Skin epidermis (tissue), 12 donors: ENCODE data around the gene DLGAP1.

Experiments
- H3K27ac ChIP-seq, 21 experiments: fragments of 200-600 bp; sonication (generic) in 11 of 21; one replicate each; pipeline ENCODE4 v1.5.0; 2020; ENCODE audit warnings: mild to moderate bottlenecking in 3 of 21, inconsistent platforms in 2 of 21, moderate library complexity in 2 of 21
- H3K4me3 ChIP-seq, 7 experiments: fragments of 200-600 bp; sonication (generic) in 2 of 7; one replicate each; pipeline ENCODE4 v1.5.0; 2020; ENCODE audit warnings: inconsistent platforms in 2 of 7, mild to moderate bottlenecking in 2 of 7, moderate library complexity in 1 of 7

Gene DLGAP1

DNA sequence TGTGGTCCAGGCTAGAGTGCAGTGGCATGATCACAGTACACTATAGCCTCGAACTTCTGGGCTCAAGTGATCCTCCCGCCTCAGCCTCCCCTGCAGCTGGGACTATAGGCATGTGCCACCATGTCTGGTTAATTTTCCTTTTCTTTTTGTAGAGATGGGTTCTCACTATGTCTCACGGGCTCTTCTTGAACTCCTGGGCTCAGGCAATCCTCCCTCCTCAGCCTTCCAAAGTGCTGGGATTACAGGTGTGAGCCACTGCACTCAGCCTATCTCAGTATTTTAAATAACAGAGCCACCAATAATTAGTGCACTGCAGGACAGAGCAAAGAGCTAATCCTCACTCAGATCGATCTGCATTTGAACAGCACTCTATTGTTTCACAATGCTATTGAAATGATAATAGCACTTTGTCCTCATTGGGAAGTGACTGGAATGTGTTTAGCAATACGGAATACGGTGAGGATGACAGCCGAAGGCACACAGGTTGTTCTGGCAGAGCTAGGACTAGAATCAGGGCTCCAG is 335.9 kb downstream of the DLGAP1 start:
- no peak overlapping the region for H3K4me3 ChIP-seq
- no peak overlapping the region for H3K27ac ChIP-seq

DNA sequence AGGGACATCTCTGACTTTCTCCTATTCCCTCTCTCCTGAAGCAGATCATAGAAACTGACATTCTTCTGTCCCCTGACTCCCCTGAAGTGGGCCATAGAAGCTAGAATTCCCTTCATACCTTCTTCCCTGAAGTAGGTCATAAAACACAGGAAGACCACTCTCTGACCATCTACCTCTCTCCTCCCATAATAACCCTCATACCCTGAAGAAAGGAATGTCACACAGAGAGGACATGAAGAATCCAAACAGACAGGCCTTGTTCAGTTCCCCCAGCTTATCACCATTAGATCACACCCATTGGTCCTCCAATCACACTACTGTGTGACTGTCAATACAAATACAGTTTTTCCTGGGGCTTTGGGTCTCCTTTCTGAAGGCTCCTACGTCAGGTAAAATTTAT is 347.1 kb downstream of the DLGAP1 start:
- Histone ChIP-seq H3K27ac (no peak overlapping the region), H3K4me3 (no peak overlapping the region)

- Histone ChIP-seq H3K4me3 (no peak overlapping the region), H3K27ac (no peak overlapping the region)
Measured at GRCh38 chr18:4107049-4107467, 348.0 kb downstream of the DLGAP1 start.

- Histone ChIP-seq H3K27ac (no peak overlapping the region), H3K4me3 (no peak overlapping the region)
Measured at GRCh38 chr18:4106407-4107033, 348.6 kb downstream of the DLGAP1 start.

DNA sequence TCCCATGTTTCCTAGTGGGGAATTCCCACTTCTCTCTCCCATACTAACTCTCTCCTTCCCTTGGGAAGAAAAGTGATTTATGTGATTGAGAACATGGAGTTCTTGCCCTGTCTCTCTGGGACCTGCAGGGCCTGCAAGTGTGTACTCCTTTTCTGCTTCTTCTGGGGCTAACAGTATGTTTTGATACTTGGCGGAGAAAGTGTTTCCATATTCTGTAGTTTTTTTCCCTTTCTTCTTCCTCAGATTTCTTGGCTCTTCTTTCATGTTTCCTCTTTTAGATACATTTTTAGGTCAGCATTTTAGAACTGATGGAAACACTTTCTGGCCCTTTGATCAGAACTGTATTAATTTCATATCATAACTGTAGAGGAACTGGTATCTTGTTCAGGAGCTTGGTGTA is 352.2 kb downstream of the DLGAP1 start:
- Histone ChIP-seq H3K27ac (no peak overlapping the region), H3K4me3 (no peak overlapping the region)

DNA sequence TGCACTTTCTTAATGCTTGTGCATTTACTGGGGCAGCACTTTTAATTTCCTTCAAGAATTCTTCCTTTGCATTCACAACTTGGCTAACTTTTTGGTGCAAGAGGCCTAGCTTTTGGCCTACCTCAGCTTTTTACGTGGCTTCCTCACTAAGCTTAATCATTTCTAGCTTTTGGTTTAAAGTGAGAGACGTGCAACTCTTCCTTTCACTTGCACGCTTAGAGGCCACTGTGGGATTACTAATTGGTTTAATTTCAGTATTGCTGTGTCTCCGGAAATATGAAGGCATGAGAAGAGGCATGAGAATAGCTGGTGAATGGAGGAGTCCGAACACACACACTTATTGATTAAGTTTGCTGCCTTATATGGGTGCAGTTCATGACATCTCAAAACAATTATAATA is 354.1 kb downstream of the DLGAP1 start:
- no peak overlapping the region for H3K27ac ChIP-seq
- H3K4me3 ChIP-seq: no peak overlapping the region

- Histone ChIP-seq H3K4me3 (no peak overlapping the region), H3K27ac (no peak overlapping the region)
Measured at GRCh38 chr18:4096486-4096885, 358.6 kb downstream of the DLGAP1 start.

- Histone ChIP-seq H3K4me3 (no peak overlapping the region), H3K27ac (no peak overlapping the region)
Measured at GRCh38 chr18:4093676-4094075, 361.4 kb downstream of the DLGAP1 start.

- H3K27ac ChIP-seq: no peak overlapping the region
- no peak overlapping the region for H3K4me3 ChIP-seq
Measured at GRCh38 chr18:4084382-4084900, 370.7 kb downstream of the DLGAP1 start.

DNA sequence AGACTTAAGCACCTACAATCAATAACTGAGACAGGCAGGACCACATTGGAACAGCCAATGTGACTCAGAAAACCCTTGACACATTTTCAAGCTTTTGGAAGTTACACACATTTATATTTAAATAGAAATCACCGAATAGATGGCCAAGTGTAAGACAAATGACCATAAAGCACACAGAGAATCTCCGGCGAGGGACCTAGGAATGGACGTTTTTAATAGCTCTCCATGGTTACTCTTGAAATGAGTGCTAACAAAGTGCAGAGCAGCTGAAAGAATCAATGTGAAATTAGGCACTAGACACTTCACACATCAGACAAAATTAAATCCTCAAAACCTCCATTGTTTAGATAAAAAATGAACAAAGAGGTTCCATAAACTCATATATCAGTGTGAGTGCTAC is 376.9 kb downstream of the DLGAP1 start:
- no peak overlapping the region for H3K27ac ChIP-seq
- H3K4me3 ChIP-seq: no peak overlapping the region

GRCh38 chr18:4077721-4078120 is 377.4 kb downstream of the DLGAP1 start:
- no peak overlapping the region for H3K27ac ChIP-seq
- H3K4me3 ChIP-seq: no peak overlapping the region

DNA sequence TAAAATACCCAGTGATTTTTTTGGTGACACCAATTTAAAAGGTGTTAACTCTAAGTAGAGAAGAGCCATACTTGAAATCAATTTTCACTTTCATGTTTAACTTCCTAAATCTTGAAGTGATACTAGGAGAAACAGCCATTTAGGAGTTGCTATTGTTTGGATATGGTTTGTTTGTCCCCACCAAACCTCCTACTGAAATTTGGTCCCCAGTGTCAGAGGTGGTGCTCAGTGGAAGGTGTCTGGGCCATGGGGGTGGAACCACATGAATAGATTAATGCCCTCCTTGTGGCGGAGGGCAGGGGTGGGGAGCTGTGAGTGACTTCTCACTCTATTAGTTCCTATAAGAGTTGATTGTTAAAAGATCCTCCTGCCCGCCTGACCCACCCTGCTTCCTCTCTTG is 377.9 kb downstream of the DLGAP1 start:
- H3K4me3 ChIP-seq: no peak overlapping the region

DNA sequence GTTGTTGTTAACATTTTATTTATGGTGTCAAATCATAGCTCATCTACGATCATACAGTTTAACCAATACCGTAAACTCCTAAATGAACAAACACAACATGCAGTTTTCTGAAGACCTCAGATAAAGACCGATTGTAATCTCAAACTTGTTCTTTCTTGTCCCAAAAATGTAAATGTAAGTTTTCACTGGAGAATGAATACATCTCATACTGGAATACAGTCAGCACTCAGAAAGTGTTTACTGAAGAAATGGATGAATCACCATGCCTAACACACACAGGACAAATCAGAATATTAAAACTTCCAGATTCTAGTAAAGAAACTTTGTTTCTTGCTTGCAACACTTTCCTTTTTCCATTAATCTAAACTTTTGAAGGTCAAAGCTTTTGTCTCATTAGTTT is 380.5 kb downstream of the DLGAP1 start:
- Histone ChIP-seq H3K27ac (no peak overlapping the region), H3K4me3 (no peak overlapping the region)

More for the DNA sequence above, 377.9 kb downstream of the DLGAP1 start:
- no peak overlapping the region for H3K27ac ChIP-seq

- Histone ChIP-seq H3K4me3 (no peak overlapping the region), H3K27ac (no peak overlapping the region)
Measured at GRCh38 chr18:4069183-4069582, 385.9 kb downstream of the DLGAP1 start.

GRCh38 chr18:4068552-4069158 is 386.5 kb downstream of the DLGAP1 start:
- H3K4me3 ChIP-seq: no peak overlapping the region

GRCh38 chr18:4063545-4063944 is 391.6 kb downstream of the DLGAP1 start:
- no peak overlapping the region for H3K4me3 ChIP-seq

More at GRCh38 chr18:4068552-4069158, 386.5 kb downstream of the DLGAP1 start:
- H3K27ac ChIP-seq: no peak overlapping the region

DNA sequence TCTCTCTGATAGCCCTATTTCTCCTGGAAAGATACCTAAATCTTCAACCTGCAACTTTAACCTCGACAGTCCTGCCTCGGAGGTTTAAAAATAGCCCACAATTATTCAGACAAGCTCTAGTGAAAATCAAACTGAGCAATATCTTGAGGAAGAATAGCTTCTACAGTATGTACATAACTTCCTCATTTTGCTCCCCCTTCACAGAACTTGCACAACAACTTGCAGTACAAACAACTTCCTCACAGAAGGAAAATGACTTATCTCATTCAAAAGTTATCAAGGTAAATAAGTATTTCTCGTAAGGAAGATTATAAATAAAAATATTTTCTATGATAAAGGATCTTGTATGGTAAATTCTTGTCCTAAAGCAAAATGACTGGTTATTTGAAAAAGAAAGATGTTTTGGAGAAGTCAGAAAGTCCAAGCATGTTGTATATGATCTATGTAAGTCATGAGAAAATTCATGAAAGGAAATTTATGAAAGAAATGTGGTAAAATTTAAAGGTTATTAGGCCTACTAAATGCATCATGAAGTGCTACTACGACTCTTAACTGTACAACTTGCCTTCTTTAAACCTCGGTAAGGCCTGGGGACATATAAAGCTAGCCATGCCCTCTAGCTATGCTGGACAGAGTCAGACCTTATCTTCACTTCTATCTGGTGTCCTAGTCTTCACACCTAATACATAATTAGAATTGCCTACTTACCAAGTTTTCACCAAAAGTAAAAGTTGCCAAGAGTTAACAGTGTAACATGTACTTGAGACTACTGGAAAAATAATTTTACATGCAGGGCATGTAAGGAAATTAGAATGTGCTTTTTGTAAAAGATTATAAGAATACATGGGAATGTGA is 394.5 kb downstream of the DLGAP1 start:
- no peak overlapping the region for H3K4me3 ChIP-seq
- no peak overlapping the region for H3K27ac ChIP-seq

More at GRCh38 chr18:4063545-4063944, 391.6 kb downstream of the DLGAP1 start:
- H3K27ac ChIP-seq: no peak overlapping the region

DNA sequence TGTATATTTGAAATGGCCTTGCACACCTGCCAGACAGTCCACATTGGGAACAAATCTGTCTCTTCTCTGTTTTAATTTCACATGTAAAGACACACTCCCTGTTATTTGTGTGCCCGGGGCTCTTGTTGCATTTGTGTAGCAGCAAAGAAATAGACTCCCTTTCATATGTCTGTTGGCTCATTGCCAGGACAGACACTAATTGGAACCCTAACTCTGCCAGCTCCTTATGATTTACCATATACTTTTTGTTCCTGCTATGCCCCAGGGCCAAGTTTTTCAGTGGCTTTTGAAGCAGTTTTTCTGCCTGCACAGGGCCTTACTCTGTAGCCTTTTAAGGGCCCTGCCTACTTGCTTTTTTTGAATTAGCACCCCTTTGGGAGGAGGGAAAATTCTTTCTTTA is 396.9 kb downstream of the DLGAP1 start:
- Histone ChIP-seq H3K27ac (no peak overlapping the region), H3K4me3 (no peak overlapping the region)

DNA sequence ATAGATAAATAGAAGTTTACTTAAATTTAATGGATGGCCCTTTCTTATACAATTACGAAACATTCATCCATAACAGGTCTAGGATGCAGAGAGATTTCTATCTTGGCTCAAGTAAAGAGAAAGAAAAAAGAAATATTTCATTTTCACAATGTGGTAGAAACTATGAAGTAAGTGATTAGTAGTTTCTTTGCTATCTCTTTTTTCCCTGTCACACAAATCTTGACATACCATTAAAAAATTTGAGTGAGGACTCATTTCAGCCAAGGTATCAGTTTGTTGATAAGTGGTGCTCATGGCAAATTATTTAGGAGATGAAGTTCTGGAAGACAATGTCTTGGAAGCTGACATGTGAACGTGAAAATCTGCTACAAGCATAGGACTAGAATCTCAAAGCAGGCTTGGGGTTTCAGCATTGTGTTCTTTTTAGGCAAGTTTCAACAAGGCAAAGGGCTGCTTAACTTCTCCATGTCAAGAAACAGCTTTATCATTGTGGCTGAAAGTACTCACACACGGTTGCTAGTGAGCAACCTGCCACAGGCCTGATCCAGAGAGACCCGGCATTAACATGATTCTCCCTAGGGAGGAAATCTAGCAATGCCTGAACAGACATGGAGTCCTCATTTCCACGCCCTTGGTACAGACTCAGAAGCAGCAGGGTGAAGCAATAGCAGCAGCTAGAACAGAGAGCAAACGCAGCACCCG is 414.6 kb downstream of the DLGAP1 start:
- Histone ChIP-seq H3K27ac (no peak overlapping the region), H3K4me3 (no peak overlapping the region)

- no peak overlapping the region for H3K4me3 ChIP-seq
- H3K27ac ChIP-seq: no peak overlapping the region
Measured at GRCh38 chr18:4035521-4035920, 419.6 kb downstream of the DLGAP1 start.
